PC-3 (cell line): ENCODE data around the gene LRP5. TPM values are rescaled to one million over a fixed set of nuclear protein-coding genes. Genes with fewer than 3 reads are reported as not detected.
"Not testable (repeated sequence)": the region's sequence is repeated elsewhere in the genome, so short reads cannot be mapped to it uniquely, and the experiment has no call there.

ENCODE experiments used
- ATAC-seq: fragments of 200-7000 bp; cut with Tn5 transposase; 2 replicates; pipeline ENCODE4 v1.9.1; 2020; ENCODE audit warnings: mild to moderate bottlenecking, moderate library complexity
- BruUV-seq: library from RNA; stranded (reverse); fragments of 400-500 nt; replicated peaks from 2 replicates; lab custom pipeline; 2021; lab: Mats Ljungman, UMichigan
- CTCF ChIA-PET: fragments of 300-600 bp; sonication (Branson Sonifier 250); formaldehyde crosslinking; loops from one replicate; lab custom pipeline; 2022; ENCODE audit warnings: antibody characterized with exemption; lab: Charles Lee
- POLR2A ChIA-PET: fragments of 300-600 bp; sonication (Branson Sonifier 250); formaldehyde crosslinking; loops from one replicate; lab custom pipeline; 2022; ENCODE audit warnings: antibody characterized with exemption; ENCODE audit not compliant: unreplicated experiment; lab: Charles Lee
- DNase-seq: peaks from one replicate; pipeline ENCODE4 v3.0.0-alpha.2; 2015
- H2AFZ ChIP-seq: fragments of 300-600 bp; sonication (generic); 2 replicates; pipeline ENCODE4 v1.6.0; 2016; ENCODE audit warnings: antibody characterized with exemption, low read length
- H3F3A ChIP-seq: fragments of 300-600 bp; sonication (generic); one replicate; pipeline ENCODE4 v1.6.0; 2017; ENCODE audit warnings: antibody characterized with exemption, low read length, control low read depth, mild to moderate bottlenecking; ENCODE audit not compliant: unreplicated experiment
- H3K27ac ChIP-seq: fragments of 300-600 bp; sonication (generic); 2 replicates; pipeline ENCODE4 v1.5.1; 2016; ENCODE audit warnings: mild to moderate bottlenecking, low read length
- H3K27me3 ChIP-seq: fragments of 300-600 bp; sonication (generic); 2 replicates; pipeline ENCODE4 v1.6.1; 2016; ENCODE audit warnings: low read length, mixed read lengths
- H3K36me3 ChIP-seq: fragments of 300-600 bp; sonication (generic); 2 replicates; pipeline ENCODE4 v1.6.1; 2016; ENCODE audit warnings: low read depth, mixed run types, low read length, mixed read lengths
- H3K4me1 ChIP-seq: fragments of 300-600 bp; sonication (generic); 2 replicates; pipeline ENCODE4 v1.5.1; 2016; ENCODE audit warnings: low read length; ENCODE audit not compliant: insufficient read depth
- H3K4me2 ChIP-seq: fragments of 300-600 bp; sonication (generic); 2 replicates; pipeline ENCODE4 v1.6.0; 2016; ENCODE audit warnings: low read length
- H3K4me3 ChIP-seq: fragments of 300-600 bp; sonication (generic); 2 replicates; pipeline ENCODE4 v1.5.1; 2016; ENCODE audit warnings: mild to moderate bottlenecking, low read length, mixed read lengths
- H3K79me2 ChIP-seq: fragments of 300-600 bp; sonication (generic); 2 replicates; pipeline ENCODE4 v1.6.1; 2017; ENCODE audit warnings: low read length, mixed read lengths
- H3K9ac ChIP-seq: fragments of 300-600 bp; sonication (generic); 2 replicates; pipeline ENCODE4 v1.6.0; 2016; ENCODE audit warnings: mild to moderate bottlenecking, low read length
- H3K9me2 ChIP-seq: fragments of 300-600 bp; sonication (generic); replicated peaks from 2 replicates; pipeline ENCODE4 v1.6.1; 2016; ENCODE audit warnings: mixed run types, low read length, mixed read lengths
- H3K9me3 ChIP-seq: fragments of 300-600 bp; sonication (generic); 2 replicates; pipeline ENCODE4 v1.6.1; 2016; ENCODE audit warnings: low read length, mixed read lengths
- H4K20me1 ChIP-seq: fragments of 300-600 bp; sonication (generic); 2 replicates; pipeline ENCODE4 v1.6.1; 2016; ENCODE audit warnings: low read length, mixed read lengths
- CTCF ChIP-seq: fragments of 300-600 bp; sonication (generic); conservative IDR thresholded peaks from 2 replicates; pipeline ENCODE4 v1.5.1; 2017; ENCODE audit warnings: antibody characterized with exemption, low read depth, mild to moderate bottlenecking, low read length
- EZH2 ChIP-seq: fragments of 300-600 bp; sonication (generic); IDR thresholded peaks from one replicate; pipeline ENCODE4 v1.6.1; 2017; ENCODE audit warnings: antibody characterized with exemption, mild to moderate bottlenecking, low read length; ENCODE audit not compliant: unreplicated experiment
- EZH2phosphoT487 ChIP-seq: fragments of 300-600 bp; sonication (generic); IDR thresholded peaks from 2 replicates; pipeline ENCODE4 v1.6.1; 2018; ENCODE audit warnings: mild to moderate bottlenecking, antibody characterized with exemption, low read length, borderline replicate concordance
- intact Hi-C: fragments of 100-400 bp; cut with micrococcal nuclease; formaldehyde crosslinking; loops from 2 replicates; pipeline ENCODE4 v1.9.0; 2023
- total RNA-seq: library from RNA; depleted of rRNA; stranded (reverse); fragments of >200 nt; gene quantifications from 2 replicates; pipeline ENCODE4 v1.2.3, GENCODE V29; 2014

Gene LRP5
- total RNA-seq, 1 experiment from 2014 or later, result 64.3 TPM

GRCh38 chr11:68343761-68344256, 31.4 kb downstream of the LRP5 start:
- DNase-seq, result no peak
- Histone ChIP-seq H3K4me1 (peaks cover 32% of the 10 kb centered on the region), H3K9me3 (no peaks in the 10 kb centered on the region), H3K36me3 (peaks cover 4% of the 10 kb centered on the region; the same call in 1 of the 2 replicates), H3K79me2 (peaks cover 94% of the 10 kb centered on the region), H3F3A (no peaks in the 10 kb centered on the region), H2AFZ (no peak overlapping the region), H4K20me1 (peaks cover 17% of the 10 kb centered on the region; the same call in 1 of the 2 replicates), H3K27me3 (no peaks in the 10 kb centered on the region), H3K4me2 (no peak overlapping the region), H3K27ac (no peak overlapping the region), H3K4me3 (no peak overlapping the region), H3K9me2 (no peaks in the 10 kb centered on the region), H3K9ac (no peak overlapping the region)
- TF ChIP-seq EZH2phosphoT487, result no peak
- TF ChIP-seq EZH2, result no peak
- no peak for TF ChIP-seq CTCF
- intact Hi-C loops, result no loop called here
- POLR2A ChIA-PET, result no interaction called here
- no peak for ATAC-seq
- CTCF ChIA-PET, result no interaction called here
- no TSS peak for BruUV-seq

- H3F3A ChIP-seq, H3K4me3 ChIP-seq, H3K27me3 ChIP-seq, H3K27ac ChIP-seq, CTCF ChIA-PET, intact Hi-C loops, H3K4me2 ChIP-seq, H3K9me2 ChIP-seq, ATAC-seq, H2AFZ ChIP-seq, DNase-seq, POLR2A ChIA-PET, BruUV-seq, H3K9me3 ChIP-seq, H3K9ac ChIP-seq, H3K36me3 ChIP-seq: not testable (repeated sequence)
- H3K4me1 ChIP-seq, result peaks cover 32% of the 10 kb centered on the region
- H3K79me2 ChIP-seq, result peaks cover 89% of the 10 kb centered on the region
- peaks cover 17% of the 10 kb centered on the region; the same call in 1 of the 2 replicates for H4K20me1 ChIP-seq
Measured at GRCh38 chr11:68344821-68345220, 32.4 kb downstream of the LRP5 start.

- BruUV-seq, result no TSS peak
- peaks cover 23% of the 10 kb centered on the region for H3K4me1 ChIP-seq
- no peak for ATAC-seq
- H2AFZ ChIP-seq, result no peak overlapping the region
- H3K36me3 ChIP-seq, result peaks cover 4% of the 10 kb centered on the region; the same call in 1 of the 2 replicates
- H3K4me3 ChIP-seq, result no peak overlapping the region
- POLR2A ChIA-PET, result no interaction called here
- DNase-seq, result no peak
- no peak overlapping the region for H3K27ac ChIP-seq
- intact Hi-C loops, result no loop called here
- H3K27me3 ChIP-seq, result no peaks in the 10 kb centered on the region
- peaks cover 17% of the 10 kb centered on the region; the same call in 1 of the 2 replicates for H4K20me1 ChIP-seq
- H3K9me2 ChIP-seq, result no peaks in the 10 kb centered on the region
- H3K9ac ChIP-seq, result no peak overlapping the region
- H3F3A ChIP-seq, result no peaks in the 10 kb centered on the region
- H3K79me2 ChIP-seq, result peaks cover 86% of the 10 kb centered on the region
- CTCF ChIA-PET, result no interaction called here
- H3K9me3 ChIP-seq, result no peaks in the 10 kb centered on the region
- no peak overlapping the region for H3K4me2 ChIP-seq
- no peak for TF ChIP-seq EZH2phosphoT487
- TF ChIP-seq CTCF, result no peak
Measured at GRCh38 chr11:68345776-68346461, 33.5 kb downstream of the LRP5 start.
